GM18873 (cell line): Measurements from ENCODE around the gene MYH16.
"Not testable (repeated sequence)": the region's sequence is repeated elsewhere in the genome, so short reads cannot be mapped to it uniquely, and the experiment has no call there.

Source experiments
- ATAC-seq: cut with Tn5 transposase; IDR thresholded peaks from one replicate; pipeline ENCODE4 v1.9.1; 2021; ENCODE audit warnings: mild to moderate bottlenecking, moderate library complexity, moderate number of reproducible peaks; ENCODE audit not compliant: unreplicated experiment, low FRiP score

Gene MYH16

GRCh38 chr7:99257065-99257464, 15.6 kb upstream of the MYH16 start:
- ATAC-seq: no peak

- ATAC-seq: no peak
Observed at GRCh38 chr7:99257675-99258074, 15.0 kb upstream of the MYH16 start.

- ATAC-seq: no peak
Observed at GRCh38 chr7:99258501-99258900, 14.1 kb upstream of the MYH16 start.

DNA sequence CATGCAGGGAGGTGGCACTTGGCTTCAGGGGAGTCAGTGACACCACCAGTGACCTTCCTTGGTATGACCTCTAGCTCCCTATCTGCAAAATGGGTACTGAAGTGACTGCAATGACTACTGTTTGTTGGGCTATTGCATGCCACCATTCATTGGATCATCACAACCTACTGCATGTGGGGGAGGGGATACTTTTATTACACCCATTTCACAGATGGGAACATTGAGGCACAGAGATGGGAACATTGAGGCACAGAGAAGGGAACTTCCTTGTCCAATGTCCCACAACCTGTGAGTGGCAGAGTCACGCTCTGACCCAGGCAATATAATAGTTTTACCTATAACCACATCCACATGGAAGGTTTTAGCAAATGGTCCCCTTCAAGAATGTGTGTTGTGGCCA, 12.2 kb upstream of the MYH16 start:
- ATAC-seq: no peak

DNA sequence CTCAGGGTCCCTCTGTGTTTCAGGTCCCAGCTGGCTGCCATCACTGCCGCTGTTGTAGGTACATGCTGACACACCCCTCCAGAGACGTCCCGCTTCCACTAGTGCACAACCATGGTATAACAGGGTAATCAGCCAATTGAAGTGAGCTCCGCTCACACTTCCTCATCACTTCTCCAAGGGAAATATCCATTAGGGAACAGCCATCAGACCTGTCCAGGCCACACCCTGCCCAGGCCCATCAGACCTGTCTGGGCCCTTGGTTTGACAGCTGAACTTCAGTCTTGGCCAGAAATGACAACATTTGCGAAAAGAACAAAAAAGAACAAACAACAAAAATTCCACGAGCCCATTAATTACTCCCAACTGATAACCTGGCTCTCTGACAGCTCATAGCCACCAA, 11.0 kb upstream of the MYH16 start:
- no peak for ATAC-seq

DNA sequence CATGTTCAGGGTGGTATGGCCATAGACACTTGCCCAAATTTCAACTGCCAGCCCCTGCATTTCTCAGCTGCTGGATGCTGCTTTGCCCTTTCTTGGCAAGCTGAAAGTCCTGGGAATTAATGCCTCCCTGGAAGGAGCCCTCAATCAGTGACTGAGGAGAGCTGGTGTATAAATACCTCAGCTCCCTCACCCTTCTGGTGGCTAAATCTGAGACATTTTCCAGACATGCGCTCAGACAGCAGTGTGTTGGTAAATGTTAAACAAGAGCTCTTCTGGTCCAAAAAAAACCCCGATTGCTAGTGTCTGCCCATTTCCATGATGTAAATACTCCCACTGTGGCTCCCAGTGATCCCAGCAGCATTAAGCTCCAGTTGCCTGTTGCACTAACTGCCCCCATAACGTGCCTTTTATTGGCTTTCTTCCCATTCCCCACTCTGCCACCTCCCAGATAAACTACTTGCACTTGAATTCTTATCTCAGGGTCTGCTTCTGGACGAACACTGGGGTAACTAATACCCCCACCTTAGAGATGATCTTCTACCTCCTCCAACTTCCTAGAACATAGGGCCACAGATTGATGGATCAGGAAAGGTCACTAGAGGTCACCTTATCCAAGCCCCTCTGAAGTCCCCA, 6.7 kb upstream of the MYH16 start:
- no peak for ATAC-seq

- no peak for ATAC-seq
Observed at GRCh38 chr7:99267481-99267840, 5.2 kb upstream of the MYH16 start.

GRCh38 chr7:99267841-99268576, 4.6 kb upstream of the MYH16 start:
- no peak for ATAC-seq

GRCh38 chr7:99268577-99268908, 4.1 kb upstream of the MYH16 start:
- ATAC-seq: no peak

DNA sequence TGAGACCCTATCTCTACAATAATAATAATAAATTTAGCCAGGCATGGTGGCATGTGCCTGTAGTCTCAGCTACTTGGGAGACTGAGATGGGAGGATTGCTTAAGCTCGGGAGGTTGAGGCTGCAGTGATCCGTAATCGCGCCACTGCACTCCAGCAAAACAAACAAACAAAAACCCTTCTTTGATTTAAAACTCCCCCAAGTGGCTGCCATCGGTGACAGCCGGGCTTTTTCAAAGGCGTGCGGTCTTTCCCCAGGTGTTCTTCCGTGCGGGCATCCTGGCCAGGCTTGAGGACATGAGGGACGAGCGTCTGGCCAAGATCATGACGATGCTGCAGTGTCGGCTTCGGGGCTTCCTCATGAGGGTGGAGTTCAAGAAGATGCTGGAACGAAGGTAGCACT, 1.9 kb upstream of the MYH16 start:
- ATAC-seq: no peak

DNA sequence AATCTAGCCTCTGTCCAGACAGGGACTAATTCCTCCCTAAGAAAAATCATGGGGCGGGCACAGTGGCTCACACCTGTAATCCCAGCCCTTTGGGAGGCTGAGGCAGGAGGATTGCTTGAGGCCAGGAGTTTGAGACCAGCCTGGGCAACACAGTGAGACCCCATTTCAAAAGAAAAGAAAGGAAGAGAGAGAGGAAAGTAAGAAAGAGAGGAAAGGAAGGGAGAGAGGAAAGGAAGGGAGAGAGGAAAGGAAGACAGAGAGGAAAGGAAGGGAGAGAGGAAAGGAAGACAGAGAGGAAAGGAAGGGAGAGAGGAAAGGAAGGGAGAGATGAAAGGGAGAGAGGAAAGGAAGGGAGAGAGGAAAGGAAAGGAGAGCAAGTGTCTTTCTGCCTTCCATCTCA, 922 bp downstream of the MYH16 start:
- ATAC-seq: not testable (repeated sequence)

DNA sequence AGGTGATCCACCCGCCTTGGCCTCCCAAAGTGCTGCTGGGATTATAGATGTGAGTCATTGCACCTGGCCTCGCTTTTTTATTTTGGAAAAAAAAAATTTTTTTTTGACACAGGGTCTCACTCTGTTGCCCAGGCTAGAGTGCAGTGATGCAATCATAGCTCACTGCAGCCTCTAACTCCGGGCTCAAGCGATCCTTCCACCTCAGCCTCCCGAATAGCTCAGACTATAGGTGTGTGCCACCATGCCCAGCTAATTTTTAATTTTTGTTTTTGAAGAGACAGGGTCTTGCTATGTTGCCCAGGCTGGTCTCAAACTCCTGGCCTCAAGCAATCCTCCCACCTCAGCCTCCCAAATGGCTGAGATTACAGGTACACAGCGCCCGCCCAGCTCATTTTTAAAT, 2.3 kb downstream of the MYH16 start:
- ATAC-seq: not testable (repeated sequence)

DNA sequence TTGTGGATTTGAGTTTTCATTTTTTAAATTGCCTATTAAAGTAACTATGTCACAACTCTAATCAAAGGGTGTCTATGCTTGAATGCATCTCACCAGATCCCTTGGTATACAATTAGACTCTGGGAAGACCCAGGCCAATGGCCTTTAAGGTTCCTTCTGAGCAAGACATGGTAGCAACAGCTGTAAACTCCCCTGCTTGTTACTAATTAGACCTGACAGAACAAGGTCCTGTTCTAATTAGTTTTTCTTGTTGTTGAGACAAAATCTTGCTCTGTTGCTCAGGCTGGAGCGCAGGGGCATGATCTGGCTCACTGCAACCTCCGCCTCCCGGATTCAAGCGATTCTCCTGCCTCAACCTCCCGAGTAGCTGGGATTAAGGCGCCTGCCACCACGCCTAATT, 2.9 kb downstream of the MYH16 start:
- no peak for ATAC-seq

DNA sequence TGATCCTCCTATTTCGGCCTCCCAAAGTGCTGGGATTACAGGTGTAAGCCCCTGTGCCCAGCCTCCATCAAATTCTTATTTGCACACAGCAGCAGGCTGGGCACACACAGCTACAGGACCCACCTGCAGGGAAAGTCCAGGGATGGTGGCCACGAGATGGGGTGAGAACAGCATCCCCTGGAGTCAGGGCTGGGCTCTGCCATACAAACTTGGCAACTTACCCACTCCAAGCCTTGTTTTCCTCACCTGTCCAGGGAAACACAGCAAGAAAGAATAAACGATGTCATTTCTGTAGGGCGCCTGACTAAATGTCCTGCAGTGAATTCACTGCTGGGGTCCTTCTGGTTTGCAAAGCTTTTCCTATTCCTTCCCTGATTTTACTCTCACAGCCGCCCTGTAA, 5.5 kb downstream of the MYH16 start:
- no peak for ATAC-seq

DNA sequence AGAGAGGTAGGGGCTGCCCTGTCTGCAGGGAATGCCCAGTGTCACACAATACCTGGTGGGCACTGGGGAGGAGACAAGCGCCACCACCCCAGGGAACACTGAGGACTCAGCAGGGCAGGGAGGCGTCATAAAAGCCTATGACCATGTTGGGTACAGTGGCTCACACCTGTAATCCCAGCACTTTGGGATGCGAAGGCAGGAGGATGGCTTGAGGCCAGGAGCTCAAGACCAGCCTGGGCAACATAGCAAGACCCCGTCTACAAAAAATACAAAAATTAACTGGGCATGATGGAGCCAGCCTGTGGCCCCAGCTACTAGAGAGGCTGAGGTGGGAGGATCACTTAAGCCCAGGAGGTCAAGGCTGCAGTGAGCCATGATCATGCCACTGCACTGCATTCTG, 11.5 kb downstream of the MYH16 start:
- not testable (repeated sequence) for ATAC-seq

DNA sequence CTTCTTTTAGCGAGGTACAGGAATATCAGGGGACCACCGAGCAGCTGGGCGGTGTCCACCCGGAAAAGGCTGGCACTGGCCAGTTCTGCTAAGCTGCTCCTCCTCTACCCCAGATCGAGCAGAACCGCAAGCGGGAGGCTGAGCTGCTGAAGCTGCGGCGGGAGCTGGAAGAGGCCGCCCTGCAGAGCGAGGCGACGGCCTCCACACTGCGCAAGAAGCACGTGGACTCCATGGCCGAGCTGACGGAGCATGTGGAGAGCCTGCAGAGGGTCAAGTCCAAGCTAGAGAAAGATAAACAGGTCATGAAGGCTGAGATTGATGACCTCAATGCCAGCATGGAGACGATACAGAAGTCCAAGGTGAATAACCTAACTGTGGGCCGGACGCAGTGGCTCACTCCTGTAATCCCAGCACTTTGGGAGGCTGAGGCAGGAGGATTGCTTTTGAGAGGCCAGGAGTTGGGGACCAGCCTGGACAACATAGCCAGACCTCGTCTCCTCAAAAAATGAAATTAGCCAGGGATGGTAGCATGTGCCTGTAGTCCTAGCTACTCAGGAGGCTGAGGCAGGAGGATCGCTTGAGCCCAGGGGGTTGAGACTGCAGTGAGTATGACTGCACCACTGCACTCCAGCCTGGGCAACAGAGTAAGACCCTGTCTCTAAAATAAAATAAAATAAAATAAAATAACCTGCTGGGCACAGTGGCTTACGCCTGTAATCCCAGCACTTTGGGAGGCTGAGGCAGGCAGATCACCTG, 15.3 kb downstream of the MYH16 start:
- ATAC-seq: no peak

GRCh38 chr7:99289185-99289584, 16.5 kb downstream of the MYH16 start:
- ATAC-seq: no peak

GRCh38 chr7:99290148-99290547, 17.5 kb downstream of the MYH16 start:
- ATAC-seq: not testable (repeated sequence)

DNA sequence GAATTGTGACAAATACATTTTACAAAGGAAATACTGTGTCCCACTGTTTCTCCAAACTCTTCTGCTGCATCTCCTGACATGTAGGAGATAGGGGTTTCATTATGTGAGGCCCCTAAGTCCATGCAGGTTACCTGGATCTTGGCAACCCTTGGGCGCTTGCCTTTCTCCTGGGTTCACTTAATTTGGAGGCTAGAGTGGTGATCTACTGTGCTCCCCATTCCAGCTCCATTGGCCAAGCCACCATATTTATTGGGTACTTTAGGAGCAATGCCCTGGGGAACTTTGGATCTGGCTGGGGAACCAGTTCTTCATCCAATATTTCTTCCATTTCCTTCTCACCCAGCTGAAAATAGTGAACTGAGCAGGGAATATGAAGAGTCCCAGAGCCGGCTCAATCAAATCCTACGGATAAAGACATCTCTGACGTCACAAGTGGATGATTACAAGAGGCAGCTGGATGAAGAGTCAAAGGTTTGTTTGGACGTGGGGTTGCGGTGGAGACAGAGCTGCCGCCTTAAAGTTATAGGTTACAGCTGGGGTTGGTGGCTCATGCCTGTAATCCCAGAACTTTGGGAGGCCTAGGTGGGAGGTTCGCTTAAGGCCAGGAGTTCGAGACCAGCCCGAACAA, 18.5 kb downstream of the MYH16 start:
- no peak for ATAC-seq

GRCh38 chr7:99292127-99292526, 19.5 kb downstream of the MYH16 start:
- ATAC-seq: no peak

GRCh38 chr7:99293167-99293566, 20.5 kb downstream of the MYH16 start:
- no peak for ATAC-seq
